ENCODE measurements around the gene DOCK11. TPM values are rescaled to one million over a fixed set of nuclear protein-coding genes. Genes with fewer than 3 reads are reported as not detected.

The DOCK11 gene
- total and polyA plus RNA-seq, 2 donors (not counting 3 experiments of a cell fraction or from before 2014, with no cell fraction given): 0.37 to 0.86 TPM

GRCh38 chrX:118634336-118634735 lies 138.7 kb downstream of the DOCK11 start:
- FAIRE-seq (no peak), DNase-seq (ENCODE audit: low read depth, low spot score) (no peak)
- BruUV-seq (replicated peaks): no TSS peak
- Histone ChIP-seq H3K27me3 (ENCODE audit: control insufficient read depth in 2 of 2, insufficient read depth in 2 of 2, low read length in 2 of 2) (no peaks in the 10 kb centered on the region), H3K4me2 (ENCODE audit: insufficient read depth, low read length) (no peak overlapping the region), H3K4me1 (ENCODE audit: control insufficient read depth, extremely low read depth, insufficient read depth, low read length) (no peaks in the 10 kb centered on the region), H2AFZ (ENCODE audit: low read depth, low read length) (no peak overlapping the region), H3K4me3 (replicated peaks in 1 of 3; ENCODE audit: insufficient read depth in 1 of 3, low read depth in 1 of 3, low read length in 3 of 3) (no peak overlapping the region), H4K20me1 (replicated peaks; ENCODE audit: control insufficient read depth, extremely low read depth, insufficient read depth, low read length) (no peaks in the 10 kb centered on the region), H3K36me3 (ENCODE audit: control insufficient read depth in 2 of 2, extremely low read depth in 1 of 2, insufficient read depth in 2 of 2, low read length in 2 of 2) (no peaks in the 10 kb centered on the region), H3K9me3 (replicated peaks; ENCODE audit: control insufficient read depth, insufficient read depth, low read length) (no peaks in the 10 kb centered on the region), H3K9me1 (replicated peaks; ENCODE audit: control insufficient read depth, extremely low read depth, insufficient read depth, low read length) (no peaks in the 10 kb centered on the region), H3K79me2 (ENCODE audit: control insufficient read depth, insufficient read depth, low read length) (no peaks in the 10 kb centered on the region), H3K27ac (ENCODE audit: insufficient read depth, low read depth, low read length) (no peak overlapping the region), H3K9ac (replicated peaks; ENCODE audit: extremely low read depth, insufficient read depth, low read length) (no peak overlapping the region)
- dilution Hi-C loops (cut with MboI; ENCODE audit: extremely low pct_ligation_motif_present, low sequenced_read_pairs): no loop called here
- intact Hi-C loops (cut with micrococcal nuclease): no loop called here
- TF ChIP-seq POLR2A (IDR thresholded peaks at IDR 0.05; ENCODE audit: low read depth, low read length): no peak
- no peak for TF ChIP-seq MYC (IDR thresholded peaks at IDR 0.05; ENCODE audit: low read depth, low read length)
- TF ChIP-seq EZH2 (IDR thresholded peaks at IDR 0.05; ENCODE audit: borderline replicate concordance, low read depth, low read length, severe bottlenecking): no peak
- TF ChIP-seq GATA2 (IDR thresholded peaks at IDR 0.05; ENCODE audit: insufficient read depth, insufficient read length, low read depth, low read length): no peak
- no peak for TF ChIP-seq JUN (IDR thresholded peaks at IDR 0.05; ENCODE audit: borderline replicate concordance, insufficient read depth, insufficient read length, low read depth)
- TF ChIP-seq, protein P1, sequence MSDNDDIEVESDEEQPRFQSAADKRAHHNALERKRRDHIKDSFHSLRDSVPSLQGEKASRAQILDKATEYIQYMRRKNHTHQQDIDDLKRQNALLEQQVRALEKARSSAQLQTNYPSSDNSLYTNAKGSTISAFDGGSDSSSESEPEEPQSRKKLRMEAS (IDR thresholded peaks at IDR 0.05; ENCODE audit: insufficient read depth, insufficient read length): no peak
- TF ChIP-seq POLR2AphosphoS5 (IDR thresholded peaks at IDR 0.05; ENCODE audit: insufficient read depth, low read depth, low read length): no peak
- TF ChIP-seq FOS (IDR thresholded peaks at IDR 0.05; ENCODE audit: borderline replicate concordance, insufficient read depth, low read length): no peak
- no peak for TF ChIP-seq CTCF (IDR thresholded peaks at IDR 0.05; ENCODE audit: extremely low read depth in 1 of 2, insufficient read depth in 1 of 2, low read depth in 1 of 2, low read length in 2 of 2)
- ChIA-PET POLR2A (interaction anchor here (0.6 kb wide), 1 partner anchor 123 kb away, joined by 9 read pairs; no protein-coding TSS in a partner anchor), CTCF (interaction anchor here (0.9 to 1.4 kb wide), 2 partner anchors 11 to 169 kb away, joined by 3 to 4 read pairs; no protein-coding TSS in a partner anchor)
